ENCODE results near the gene PMCH.

DNA sequence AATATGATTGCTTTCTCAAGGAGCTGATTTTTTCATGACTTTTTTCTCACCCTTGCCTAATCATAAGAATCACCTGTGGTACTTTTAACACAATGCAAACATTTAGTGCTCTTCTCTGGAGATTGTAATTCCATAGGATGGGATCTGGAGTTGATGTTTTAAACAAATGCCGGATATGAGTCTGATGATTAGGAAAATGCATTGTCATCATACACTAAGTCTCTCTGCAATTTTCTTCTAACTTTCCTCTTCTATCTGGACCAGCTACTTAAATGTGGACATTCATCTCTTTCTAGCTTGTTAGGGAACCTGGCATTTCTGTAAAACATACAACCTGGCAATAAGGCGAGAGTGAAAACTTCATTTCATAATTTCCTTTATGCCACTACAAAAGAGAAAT, 23.5 kb downstream of the PMCH start:
- TF ChIP-seq CTCF (IDR thresholded peaks at IDR 0.05; ENCODE audit: low read length) (no peak), EZH2 (optimal IDR thresholded peaks at IDR 0.05; ENCODE audit: low read depth, low read length) (no peak), EZH2phosphoT487 (IDR thresholded peaks at IDR 0.05; ENCODE audit: low read length) (no peak)

All from MM.1S (cell line).